WERI-Rb-1 (cell line): ENCODE results near the gene LDLRAD2.

Experiments used
- DNase-seq: peaks from one replicate; pipeline ENCODE4 v3.0.0-alpha.2; 2020
- H3K27ac ChIP-seq: fragments of 250-450 bp; sonication (Bioruptor Pico); 2 replicates; pipeline ENCODE4 v1.5.1; 2020; ENCODE audit warnings: mild to moderate bottlenecking, moderate library complexity
- H3K27me3 ChIP-seq: fragments of 250-450 bp; sonication (Bioruptor Pico); 2 replicates; pipeline ENCODE4 v1.5.1; 2021; ENCODE audit warnings: mild to moderate bottlenecking, low read depth, moderate library complexity; ENCODE audit not compliant: insufficient read depth, severe bottlenecking
- H3K36me3 ChIP-seq: fragments of 250-450 bp; sonication (Bioruptor Pico); 2 replicates; pipeline ENCODE4 v1.5.1; 2020; ENCODE audit warnings: mild to moderate bottlenecking, moderate library complexity
- H3K4me3 ChIP-seq: 2 replicates; pipeline ENCODE4 v1.5.1; 2011; ENCODE audit warnings: low read depth, mild to moderate bottlenecking, control low read depth, low read length
- H3K9me3 ChIP-seq: fragments of 250-450 bp; sonication (Bioruptor Pico); 2 replicates; pipeline ENCODE4 v1.5.1; 2021; ENCODE audit warnings: mild to moderate bottlenecking, moderate library complexity; ENCODE audit not compliant: severe bottlenecking
- TF ChIP-seq, protein P1 (sequence below): IDR thresholded peaks from 2 replicates; pipeline ENCODE4 v1.5.1; 2011; ENCODE audit warnings: low read depth, mild to moderate bottlenecking, control low read depth, inconsistent platforms, low read length

LDLRAD2 gene

GRCh38 chr1:21830792-21831453, 18.9 kb downstream of the LDLRAD2 start:
- Histone ChIP-seq H3K9me3 (peaks cover 2% of the 10 kb centered on the region), H3K27ac (no peak overlapping the region), H3K36me3 (peaks cover 43% of the 10 kb centered on the region), H3K4me3 (no peak overlapping the region), H3K27me3 (no peaks in the 10 kb centered on the region)
- TF ChIP-seq, protein P1, sequence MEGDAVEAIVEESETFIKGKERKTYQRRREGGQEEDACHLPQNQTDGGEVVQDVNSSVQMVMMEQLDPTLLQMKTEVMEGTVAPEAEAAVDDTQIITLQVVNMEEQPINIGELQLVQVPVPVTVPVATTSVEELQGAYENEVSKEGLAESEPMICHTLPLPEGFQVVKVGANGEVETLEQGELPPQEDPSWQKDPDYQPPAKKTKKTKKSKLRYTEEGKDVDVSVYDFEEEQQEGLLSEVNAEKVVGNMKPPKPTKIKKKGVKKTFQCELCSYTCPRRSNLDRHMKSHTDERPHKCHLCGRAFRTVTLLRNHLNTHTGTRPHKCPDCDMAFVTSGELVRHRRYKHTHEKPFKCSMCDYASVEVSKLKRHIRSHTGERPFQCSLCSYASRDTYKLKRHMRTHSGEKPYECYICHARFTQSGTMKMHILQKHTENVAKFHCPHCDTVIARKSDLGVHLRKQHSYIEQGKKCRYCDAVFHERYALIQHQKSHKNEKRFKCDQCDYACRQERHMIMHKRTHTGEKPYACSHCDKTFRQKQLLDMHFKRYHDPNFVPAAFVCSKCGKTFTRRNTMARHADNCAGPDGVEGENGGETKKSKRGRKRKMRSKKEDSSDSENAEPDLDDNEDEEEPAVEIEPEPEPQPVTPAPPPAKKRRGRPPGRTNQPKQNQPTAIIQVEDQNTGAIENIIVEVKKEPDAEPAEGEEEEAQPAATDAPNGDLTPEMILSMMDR: no peak
- DNase-seq: no peak

DNA sequence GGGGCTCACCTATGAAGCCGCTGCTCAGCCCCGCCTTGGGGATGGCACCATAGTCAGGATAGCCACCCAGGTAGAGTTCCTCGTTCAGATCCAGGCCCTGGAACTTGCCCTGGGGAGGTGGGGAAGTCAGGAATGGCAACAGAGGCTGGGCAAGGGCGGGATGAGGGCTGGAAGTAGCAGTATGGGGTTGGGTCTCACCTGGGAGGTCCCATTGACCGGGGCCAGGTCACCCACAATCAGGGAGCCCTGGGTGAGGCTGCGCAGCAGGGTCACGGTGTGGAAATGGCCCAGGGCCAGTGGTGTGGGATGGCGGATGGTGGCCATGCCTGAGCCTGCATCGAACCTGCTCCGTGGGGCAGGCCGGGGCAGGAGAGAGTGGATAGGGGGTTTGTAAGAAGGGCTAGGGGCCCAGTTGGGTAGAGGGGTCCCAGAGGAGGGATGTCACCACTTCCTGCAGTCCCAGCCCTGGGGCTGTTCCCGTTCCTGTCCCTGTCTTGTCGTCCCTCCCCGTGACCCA, 19.4 kb downstream of the LDLRAD2 start:
- peaks cover 43% of the 10 kb centered on the region for H3K36me3 ChIP-seq
- TF ChIP-seq, protein P1: no peak
- H3K4me3 ChIP-seq: no peak overlapping the region
- no peaks in the 10 kb centered on the region for H3K27me3 ChIP-seq
- peaks cover 2% of the 10 kb centered on the region for H3K9me3 ChIP-seq
- no peak for DNase-seq
- no peak overlapping the region for H3K27ac ChIP-seq

DNA sequence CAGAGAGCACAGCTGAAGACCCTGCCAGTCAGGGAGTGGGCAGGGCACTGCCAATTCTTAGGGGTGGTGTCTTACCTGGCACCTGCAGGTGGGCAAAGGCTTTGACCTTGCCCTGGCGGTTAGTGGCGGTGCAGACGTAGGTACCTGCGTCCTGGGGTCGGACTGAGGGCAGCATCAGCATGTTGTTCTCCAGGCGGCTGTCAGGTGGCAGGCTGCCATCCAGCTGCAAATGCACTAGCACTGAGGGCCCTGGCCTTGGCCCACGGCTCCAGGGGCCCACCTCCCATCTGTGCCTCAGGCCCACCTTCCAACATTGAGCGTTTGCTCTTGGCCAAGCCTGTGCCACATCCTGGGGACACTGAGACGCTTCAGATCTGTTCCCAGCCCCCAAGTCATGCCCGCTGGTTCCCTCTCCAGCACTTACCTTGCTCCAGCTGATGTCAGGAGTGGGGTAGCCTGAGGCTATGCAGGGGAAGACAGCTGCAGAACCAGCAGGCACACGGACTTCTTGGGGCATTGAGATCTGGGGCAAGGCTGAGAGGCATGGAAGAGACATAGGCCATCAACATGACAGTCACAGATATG, 21.4 kb downstream of the LDLRAD2 start:
- Histone ChIP-seq H3K27me3 (no peaks in the 10 kb centered on the region), H3K27ac (no peak overlapping the region), H3K36me3 (peaks cover 33% of the 10 kb centered on the region), H3K9me3 (peaks cover 2% of the 10 kb centered on the region), H3K4me3 (no peak overlapping the region)
- DNase-seq: no peak
- TF ChIP-seq, protein P1: no peak

- H3K4me3 ChIP-seq: no peak overlapping the region
- no peak overlapping the region for H3K27ac ChIP-seq
- peaks cover 33% of the 10 kb centered on the region for H3K36me3 ChIP-seq
- H3K9me3 ChIP-seq: peaks cover 2% of the 10 kb centered on the region
- TF ChIP-seq, protein P1: no peak
- no peak for DNase-seq
- H3K27me3 ChIP-seq: no peaks in the 10 kb centered on the region
These were observed 22.0 kb downstream of the LDLRAD2 start for GRCh38 chr1:21834094-21834493.

DNA sequence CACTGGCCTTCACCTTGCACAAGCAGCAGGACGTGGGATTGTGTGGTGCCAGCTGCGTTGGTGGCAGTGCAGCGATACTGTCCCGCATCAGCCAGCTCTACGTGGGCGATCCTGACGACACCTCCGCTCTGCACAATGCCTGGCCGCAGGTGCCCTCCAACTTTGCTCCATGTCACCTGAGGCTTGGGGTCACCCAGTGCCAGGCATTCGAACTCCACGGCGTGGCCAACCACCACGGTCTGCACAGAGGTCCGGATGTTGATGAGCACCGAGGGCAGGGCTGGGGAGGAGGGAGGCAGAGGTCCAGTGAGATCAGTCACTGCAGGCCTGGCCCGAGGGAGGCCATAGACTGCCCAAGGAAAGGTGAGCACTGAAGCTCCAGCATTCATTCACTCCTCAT, 22.6 kb downstream of the LDLRAD2 start:
- Histone ChIP-seq H3K27ac (no peak overlapping the region), H3K27me3 (no peaks in the 10 kb centered on the region), H3K36me3 (peaks cover 36% of the 10 kb centered on the region), H3K9me3 (peaks cover 2% of the 10 kb centered on the region), H3K4me3 (no peak overlapping the region)
- TF ChIP-seq, protein P1: no peak
- DNase-seq: no peak

DNA sequence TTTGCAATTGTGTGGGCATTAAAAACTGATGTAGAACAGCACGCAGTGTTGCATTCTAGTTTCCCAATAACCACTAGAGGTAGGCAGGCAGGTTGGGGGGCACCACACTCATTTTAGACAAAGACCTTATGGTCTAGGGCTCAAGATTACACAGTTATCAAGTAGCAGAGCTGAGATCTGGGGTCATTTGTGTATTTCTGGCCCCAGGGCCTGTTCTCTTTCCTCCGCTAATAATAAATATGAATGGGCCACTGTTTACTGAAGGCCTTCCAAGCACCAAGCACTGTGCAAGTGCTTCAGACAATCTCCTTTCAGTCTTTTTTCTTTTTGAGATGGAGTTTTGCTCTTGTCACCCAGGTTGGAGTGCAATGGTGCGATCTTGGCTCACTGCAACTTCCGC, 23.9 kb downstream of the LDLRAD2 start:
- H3K4me3 ChIP-seq: no peak overlapping the region
- TF ChIP-seq, protein P1: no peak
- DNase-seq: no peak
- H3K27ac ChIP-seq: no peak overlapping the region
- H3K9me3 ChIP-seq: peaks cover 2% of the 10 kb centered on the region
- H3K27me3 ChIP-seq: no peaks in the 10 kb centered on the region
- H3K36me3 ChIP-seq: peaks cover 36% of the 10 kb centered on the region
